Stimulated activated CD4-positive, alpha-beta T cell treated with anti-CD3 and anti-CD28 coated beads, TNF-alpha, amount 100 ng/mL, for 4 hours (primary cell): ENCODE data around the gene XRCC2.
"Not testable (repeated sequence)": the region's sequence is repeated elsewhere in the genome, so short reads cannot be mapped to it uniquely, and the experiment has no call there.

Experiments used
- DNase-seq, 3 experiments: peaks; one replicate each; pipeline ENCODE4 v3.0.0-alpha.2; 2020; ENCODE audit warnings: low read depth in 3 of 3

XRCC2 gene

GRCh38 chr7:152675759-152676636 lies at the start of gene XRCC2:
XRCC2 (minus strand) TSS chr7:152676141; CDS start chr7:152676079, 62 bp downstream.
- peak; percentile 92 to 97 (median 92) for DNase-seq

GRCh38 chr7:152723364-152723763 lies 47.4 kb upstream of the XRCC2 start:
- no peak for DNase-seq

GRCh38 chr7:152712412-152713042 lies 36.6 kb upstream of the XRCC2 start:
- DNase-seq = not testable (repeated sequence)

- no peak for DNase-seq
These were observed 35.6 kb upstream of the XRCC2 start for GRCh38 chr7:152711444-152711944.

- DNase-seq = no peak
These were observed 34.2 kb upstream of the XRCC2 start for GRCh38 chr7:152710153-152710442.

GRCh38 chr7:152709287-152710152 lies 33.6 kb upstream of the XRCC2 start:
- DNase-seq = no peak

- no peak for DNase-seq
These were observed 28.9 kb upstream of the XRCC2 start for GRCh38 chr7:152704796-152705384.

- no peak for DNase-seq
These were observed 23.1 kb upstream of the XRCC2 start for GRCh38 chr7:152699079-152699478.

GRCh38 chr7:152697268-152697974 lies 21.5 kb upstream of the XRCC2 start:
- not testable (repeated sequence) for DNase-seq

- not testable (repeated sequence) for DNase-seq
These were observed 16.3 kb upstream of the XRCC2 start for GRCh38 chr7:152692196-152692595.

GRCh38 chr7:152683297-152683696 lies 7.4 kb upstream of the XRCC2 start:
- DNase-seq = no peak

GRCh38 chr7:152677808-152678670 lies 2.1 kb upstream of the XRCC2 start:
- DNase-seq = no peak

GRCh38 chr7:152674860-152675758 lies 832 bp downstream of the XRCC2 start:
- DNase-seq = no peak

GRCh38 chr7:152673897-152674296 lies 2.0 kb downstream of the XRCC2 start:
- DNase-seq = no peak

- DNase-seq = no peak
These were observed 3.3 kb downstream of the XRCC2 start for GRCh38 chr7:152672626-152673025.

GRCh38 chr7:152669758-152670157 lies 6.2 kb downstream of the XRCC2 start:
- DNase-seq = no peak

GRCh38 chr7:152668975-152669374 lies 7.0 kb downstream of the XRCC2 start:
- no peak for DNase-seq

- DNase-seq = no peak
These were observed 8.0 kb downstream of the XRCC2 start for GRCh38 chr7:152667958-152668357.

- DNase-seq = no peak
These were observed 9.9 kb downstream of the XRCC2 start for GRCh38 chr7:152666078-152666477.
